Nephron (organoid): ENCODE measurements around the gene FHOD1.

Experiments
- H3K27ac Mint-ChIP-seq, 3 experiments: 2 replicates each; pipeline ENCODE4 v1.8.0; 2020; ENCODE audit warnings: mixed read lengths in 3 of 3, mild to moderate bottlenecking in 2 of 3, moderate library complexity in 1 of 3
- H3K27me3 Mint-ChIP-seq: 2 replicates; pipeline ENCODE4 v1.8.0; 2021; ENCODE audit warnings: low read depth, mild to moderate bottlenecking, moderate library complexity, mixed read lengths
- H3K36me3 Mint-ChIP-seq: 2 replicates; pipeline ENCODE4 v1.8.0; 2020; ENCODE audit warnings: low read depth, mixed read lengths
- H3K4me1 Mint-ChIP-seq: 2 replicates; pipeline ENCODE4 v1.8.0; 2020; ENCODE audit warnings: mixed read lengths
- H3K4me3 Mint-ChIP-seq, 3 experiments: 2 replicates each; pipeline ENCODE4 v1.8.0; 2020; ENCODE audit warnings: mild to moderate bottlenecking in 3 of 3, mixed read lengths in 3 of 3, moderate library complexity in 2 of 3
- H3K9me3 Mint-ChIP-seq: 2 replicates; pipeline ENCODE4 v1.8.0; 2020; ENCODE audit warnings: mixed read lengths
- CTCF ChIP-seq, 3 experiments: fragments of 200-600 bp; sonication (generic); IDR thresholded peaks; one replicate each; pipeline ENCODE4 v1.5.0; 2021; ENCODE audit warnings: antibody characterized with exemption in 3 of 3; ENCODE audit not compliant: unreplicated experiment in 3 of 3

The FHOD1 gene

GRCh38 chr16:67184453-67184994 is 62.8 kb downstream of the FHOD1 start:
- Mint-ChIP-seq H3K9me3 (no peaks in the 10 kb centered on the region), H3K27me3 (peaks cover 10% of the 10 kb centered on the region), H3K27ac (no peak overlapping the region), H3K4me3 (peak overlapping the region; percentile 33 to 68 (median 67)), H3K36me3 (no peaks in the 10 kb centered on the region), H3K4me1 (peaks cover 8% of the 10 kb centered on the region)
- TF ChIP-seq CTCF (IDR thresholded peaks at IDR 0.05; ENCODE audit: unreplicated experiment in 3 of 3) = no peak

- H3K27ac Mint-ChIP-seq = no peak within 1 kb of the TSS
- H3K4me3 Mint-ChIP-seq = peak within 1 kb of the TSS; percentile 33 to 68 (median 67)
- H3K4me1 Mint-ChIP-seq = peaks cover 11% of the 10 kb centered on the region
Measured at GRCh38 chr16:67183627-67184452, 63.4 kb downstream of the FHOD1 start, which contains the start of gene MATCAP1. Gene MATCAP1, minus strand, starts transcription at chr16:67183963. Its CDS starts 3,353 bp downstream, at chr16:67180610.

GRCh38 chr16:67183284-67183626 is 64.0 kb downstream of the FHOD1 start:
- Mint-ChIP-seq H3K27me3 (peaks cover 10% of the 10 kb centered on the region), H3K36me3 (peaks cover 4% of the 10 kb centered on the region), H3K27ac (no peak overlapping the region), H3K4me1 (peaks cover 15% of the 10 kb centered on the region), H3K4me3 (no peak overlapping the region), H3K9me3 (no peaks in the 10 kb centered on the region)
- no peak for TF ChIP-seq CTCF (IDR thresholded peaks at IDR 0.05; ENCODE audit: unreplicated experiment in 3 of 3)

More at GRCh38 chr16:67183627-67184452, 63.4 kb downstream of the FHOD1 start, which contains the start of gene MATCAP1:
- H3K9me3 Mint-ChIP-seq = no peaks in the 10 kb centered on the region
- TF ChIP-seq CTCF (IDR thresholded peaks at IDR 0.05; ENCODE audit: unreplicated experiment in 3 of 3) = no peak
- H3K36me3 Mint-ChIP-seq = peaks cover 3% of the 10 kb centered on the region
- peaks cover 10% of the 10 kb centered on the region for H3K27me3 Mint-ChIP-seq

GRCh38 chr16:67182288-67182687 is 65.0 kb downstream of the FHOD1 start:
- TF ChIP-seq CTCF (IDR thresholded peaks at IDR 0.05; ENCODE audit: unreplicated experiment in 3 of 3) = no peak
- H3K27me3 Mint-ChIP-seq = peaks cover 15% of the 10 kb centered on the region
- H3K4me1 Mint-ChIP-seq = peaks cover 15% of the 10 kb centered on the region
- H3K27ac Mint-ChIP-seq = no peak overlapping the region
- peaks cover 9% of the 10 kb centered on the region for H3K36me3 Mint-ChIP-seq
- no peaks in the 10 kb centered on the region for H3K9me3 Mint-ChIP-seq
- H3K4me3 Mint-ChIP-seq = no peak overlapping the region

- Mint-ChIP-seq H3K4me3 (no peak overlapping the region), H3K27me3 (peaks cover 22% of the 10 kb centered on the region), H3K4me1 (peaks cover 15% of the 10 kb centered on the region), H3K36me3 (peaks cover 14% of the 10 kb centered on the region), H3K9me3 (no peaks in the 10 kb centered on the region), H3K27ac (no peak overlapping the region)
- TF ChIP-seq CTCF (IDR thresholded peaks at IDR 0.05; ENCODE audit: unreplicated experiment in 3 of 3) = no peak
Measured at GRCh38 chr16:67181346-67181745, 65.9 kb downstream of the FHOD1 start.
